Stimulated activated effector memory CD8-positive, alpha-beta T cell treated with anti-CD3 and anti-CD28 coated beads, Interleukin-12 subunit alpha, Interleukin-12 subunit beta, amount 100 ng/mL, for 72 hours (primary cell): ENCODE results near the gene PRRT1B.

Experiments
- ATAC-seq: fragments of 150-1000 bp; cut with Tn5 transposase; 2 replicates; pipeline ENCODE4 v1.10.0; 2021
- DNase-seq, 2 donors: peaks; one replicate each; pipeline ENCODE4 v3.0.0; 2021 to 2022; ENCODE audit warnings: low spot score in 2 of 2
- H3K27ac Mint-ChIP-seq: one replicate; pipeline ENCODE4 v1.8.0; 2022; ENCODE audit warnings: mild to moderate bottlenecking, mixed read lengths
- H3K36me3 Mint-ChIP-seq: one replicate; pipeline ENCODE4 v1.8.0; 2022; ENCODE audit warnings: mild to moderate bottlenecking, mixed read lengths
- H3K4me1 Mint-ChIP-seq: one replicate; pipeline ENCODE4 v1.8.0; 2022; ENCODE audit warnings: mixed read lengths
- H3K4me3 Mint-ChIP-seq: one replicate; pipeline ENCODE4 v1.8.0; 2022; ENCODE audit warnings: mild to moderate bottlenecking, mixed read lengths
- H3K9me3 Mint-ChIP-seq: one replicate; pipeline ENCODE4 v1.8.0; 2022; ENCODE audit warnings: mixed read lengths

The PRRT1B gene

GRCh38 chr9:131606896-131607567, 61.7 kb downstream of the PRRT1B start:
- Mint-ChIP-seq H3K27ac (peak overlapping the region; percentile 60), H3K36me3 (peaks cover 98% of the 10 kb centered on the region), H3K4me3 (no peak overlapping the region), H3K9me3 (no peaks in the 10 kb centered on the region), H3K4me1 (peaks cover 38% of the 10 kb centered on the region)
- no peak for DNase-seq
- ATAC-seq, result no peak

DNA sequence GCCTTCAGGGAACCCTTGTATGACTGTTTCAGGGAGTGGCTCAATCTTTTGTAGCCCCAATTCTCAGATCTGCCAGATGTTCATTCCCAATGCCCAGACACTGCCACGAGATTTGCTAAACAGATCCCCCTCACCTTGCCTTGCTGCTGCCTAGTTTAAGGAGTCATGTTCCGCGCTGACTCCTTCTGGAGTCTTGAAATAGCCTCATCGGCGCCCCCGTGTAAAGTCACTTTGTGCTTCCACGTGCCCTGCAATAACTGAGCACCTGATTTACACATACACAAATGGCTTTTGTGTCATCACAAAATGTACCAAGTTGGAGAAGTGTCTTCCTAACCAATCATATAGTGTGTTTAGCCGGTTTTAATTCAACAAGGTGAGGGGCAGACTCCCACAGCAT, 62.3 kb downstream of the PRRT1B start:
- no peak overlapping the region for H3K4me3 Mint-ChIP-seq

GRCh38 chr9:131608493-131609037, 63.2 kb downstream of the PRRT1B start:
- no peak overlapping the region for H3K4me3 Mint-ChIP-seq
- peak overlapping the region; percentile 60 for H3K27ac Mint-ChIP-seq
- DNase-seq (no peak), ATAC-seq (no peak)
- no peaks in the 10 kb centered on the region for H3K9me3 Mint-ChIP-seq
- peaks cover 37% of the 10 kb centered on the region for H3K4me1 Mint-ChIP-seq
- peaks cover 98% of the 10 kb centered on the region for H3K36me3 Mint-ChIP-seq

More for the DNA sequence above, 62.3 kb downstream of the PRRT1B start:
- peak overlapping the region; percentile 60 for H3K27ac Mint-ChIP-seq
- H3K36me3 Mint-ChIP-seq, result peaks cover 98% of the 10 kb centered on the region
- no peak for DNase-seq
- H3K9me3 Mint-ChIP-seq, result no peaks in the 10 kb centered on the region
- ATAC-seq, result no peak
- peaks cover 37% of the 10 kb centered on the region for H3K4me1 Mint-ChIP-seq
